H1 (cell line): ENCODE measurements around the gene CDKL5.

Source experiments
- CEBPB ChIP-seq: IDR thresholded peaks from 2 replicates; pipeline ENCODE4 v1.6.1; 2012; ENCODE audit warnings: low read depth, low read length
- EZH2 ChIP-seq: fragments of 200-600 bp; sonication (generic); IDR thresholded peaks from 2 replicates; pipeline ENCODE4 v1.7.1; 2012; ENCODE audit warnings: low read depth, mild to moderate bottlenecking, moderate library complexity, low read length, inconsistent platforms; ENCODE audit not compliant: severe bottlenecking
- JUN ChIP-seq: IDR thresholded peaks from 2 replicates; pipeline ENCODE4 v1.6.1; 2011; ENCODE audit warnings: low read depth, mild to moderate bottlenecking, improper control_type of control experiment, low read length
- POLR2A ChIP-seq, 2 experiments: IDR thresholded peaks; 1 replicate in 1 of 2; 2 replicates in 1 of 2; pipeline ENCODE4 v1.6.1; 2011; ENCODE audit warnings: low read depth in 2 of 2, low read length in 2 of 2, mild to moderate bottlenecking in 2 of 2; ENCODE audit errors: control extremely low read depth in 1 of 2
- RAD21 ChIP-seq, 2 experiments: IDR thresholded peaks in 1 of 2; conservative IDR thresholded peaks in 1 of 2; 2 replicates each; pipeline ENCODE4 v1.6.1; 2011; ENCODE audit warnings: low read depth in 2 of 2, low read length in 2 of 2, improper control_type of control experiment in 1 of 2, inconsistent platforms in 1 of 2, mild to moderate bottlenecking in 1 of 2, moderate library complexity in 1 of 2
- SRF ChIP-seq: IDR thresholded peaks from 2 replicates; pipeline ENCODE4 v1.6.1; 2011; ENCODE audit warnings: mild to moderate bottlenecking, low read depth, low read length, moderate library complexity
- TEAD4 ChIP-seq: IDR thresholded peaks from 2 replicates; pipeline ENCODE4 v1.6.1; 2012; ENCODE audit warnings: low read depth, low read length, inconsistent platforms, mixed read lengths
- YY1 ChIP-seq: IDR thresholded peaks from 2 replicates; pipeline ENCODE4 v1.6.1; 2011; ENCODE audit warnings: low read depth, mild to moderate bottlenecking, low read length
- ZNF274 ChIP-seq: IDR thresholded peaks from 2 replicates; pipeline ENCODE4 v1.7.0; 2012; ENCODE audit warnings: low read length, borderline replicate concordance; ENCODE audit errors: extremely low read depth
- TF ChIP-seq, protein P1 (sequence below), 3 experiments: IDR thresholded peaks; 1 replicate in 2 of 3; 2 replicates in 1 of 3; pipeline versions ENCODE4 v1.5.1 to v1.6.1; 2011; ENCODE audit warnings: low read length in 3 of 3, mild to moderate bottlenecking in 3 of 3, inconsistent platforms in 2 of 3, low read depth in 1 of 3, moderate library complexity in 1 of 3; ENCODE audit not compliant: insufficient read depth in 1 of 3; ENCODE audit errors: control extremely low read depth in 1 of 3
- TF ChIP-seq, protein P2 (sequence below): IDR thresholded peaks from 2 replicates; pipeline ENCODE4 v1.6.1; 2011; ENCODE audit warnings: low read depth, mild to moderate bottlenecking, low read length; ENCODE audit not compliant: insufficient read depth

- TF ChIP-seq, protein P1, sequence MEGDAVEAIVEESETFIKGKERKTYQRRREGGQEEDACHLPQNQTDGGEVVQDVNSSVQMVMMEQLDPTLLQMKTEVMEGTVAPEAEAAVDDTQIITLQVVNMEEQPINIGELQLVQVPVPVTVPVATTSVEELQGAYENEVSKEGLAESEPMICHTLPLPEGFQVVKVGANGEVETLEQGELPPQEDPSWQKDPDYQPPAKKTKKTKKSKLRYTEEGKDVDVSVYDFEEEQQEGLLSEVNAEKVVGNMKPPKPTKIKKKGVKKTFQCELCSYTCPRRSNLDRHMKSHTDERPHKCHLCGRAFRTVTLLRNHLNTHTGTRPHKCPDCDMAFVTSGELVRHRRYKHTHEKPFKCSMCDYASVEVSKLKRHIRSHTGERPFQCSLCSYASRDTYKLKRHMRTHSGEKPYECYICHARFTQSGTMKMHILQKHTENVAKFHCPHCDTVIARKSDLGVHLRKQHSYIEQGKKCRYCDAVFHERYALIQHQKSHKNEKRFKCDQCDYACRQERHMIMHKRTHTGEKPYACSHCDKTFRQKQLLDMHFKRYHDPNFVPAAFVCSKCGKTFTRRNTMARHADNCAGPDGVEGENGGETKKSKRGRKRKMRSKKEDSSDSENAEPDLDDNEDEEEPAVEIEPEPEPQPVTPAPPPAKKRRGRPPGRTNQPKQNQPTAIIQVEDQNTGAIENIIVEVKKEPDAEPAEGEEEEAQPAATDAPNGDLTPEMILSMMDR (IDR thresholded peaks at IDR 0.05; ENCODE audit: control extremely low read depth in 1 of 3, insufficient read depth in 1 of 3, low read depth in 1 of 3, low read length in 3 of 3): no peak
- TF ChIP-seq, protein P2, sequence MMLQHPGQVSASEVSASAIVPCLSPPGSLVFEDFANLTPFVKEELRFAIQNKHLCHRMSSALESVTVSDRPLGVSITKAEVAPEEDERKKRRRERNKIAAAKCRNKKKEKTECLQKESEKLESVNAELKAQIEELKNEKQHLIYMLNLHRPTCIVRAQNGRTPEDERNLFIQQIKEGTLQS: no peak
- TF ChIP-seq POLR2A (IDR thresholded peaks at IDR 0.05; ENCODE audit: control extremely low read depth in 1 of 2, low read depth in 2 of 2, low read length in 2 of 2): no peak
- TF ChIP-seq JUN: no peak
- no peak for TF ChIP-seq CEBPB
- no peak for TF ChIP-seq SRF
- TF ChIP-seq YY1: no peak
- no peak for TF ChIP-seq RAD21 (IDR thresholded peaks at IDR 0.05 in 1 of 2, conservative IDR thresholded peaks at IDR 0.05 in 1 of 2; ENCODE audit: low read depth in 2 of 2, low read length in 2 of 2)
- TF ChIP-seq EZH2: no peak
- TF ChIP-seq ZNF274: no peak
- TF ChIP-seq TEAD4: no peak
Observed at GRCh38 chrX:18490806-18491555, 65.6 kb downstream of the CDKL5 start.
